Renal pelvis (tissue), 4 donors: Measurements from ENCODE around the gene NLRP13. TPM values are rescaled to one million over a fixed set of nuclear protein-coding genes. Genes with fewer than 3 reads are reported as not detected.

Source experiments
- DNase-seq: peaks from one replicate; pipeline ENCODE4 v3.0.0-alpha.2; 2013
- polyA plus RNA-seq, 3 donors: library from polyadenylated mRNA; unstranded; fragments of 120-200 nt; gene quantifications; one replicate each; pipeline ENCODE4 v1.2.1, GENCODE V29; 2013; ENCODE audit not compliant: insufficient read length in 3 of 3

The NLRP13 gene
- polyA plus RNA-seq, 3 donors = not detected

GRCh38 chr19:55901369-55902079 is 30.6 kb downstream of the NLRP13 start:
- DNase-seq = no peak

DNA sequence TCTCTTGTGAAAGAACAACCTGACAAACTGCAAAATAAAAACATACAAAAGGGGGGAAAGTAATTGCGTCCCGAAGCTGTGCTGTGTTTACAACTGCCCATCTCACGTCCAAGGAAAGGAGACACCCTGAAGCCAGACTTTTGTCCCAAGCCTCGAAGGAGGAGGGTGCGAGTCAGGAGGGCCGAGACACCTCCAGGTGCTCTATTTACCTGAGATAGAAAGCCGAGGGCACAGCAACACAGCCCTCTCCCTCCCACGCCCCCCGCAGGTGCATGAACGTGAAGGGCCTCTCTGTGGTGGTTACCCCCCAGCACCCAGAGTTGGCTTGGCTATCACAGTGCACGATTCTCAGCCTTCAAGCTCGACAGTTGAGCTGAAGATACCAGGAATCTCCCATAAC is 33.2 kb downstream of the NLRP13 start:
- no peak for DNase-seq

DNA sequence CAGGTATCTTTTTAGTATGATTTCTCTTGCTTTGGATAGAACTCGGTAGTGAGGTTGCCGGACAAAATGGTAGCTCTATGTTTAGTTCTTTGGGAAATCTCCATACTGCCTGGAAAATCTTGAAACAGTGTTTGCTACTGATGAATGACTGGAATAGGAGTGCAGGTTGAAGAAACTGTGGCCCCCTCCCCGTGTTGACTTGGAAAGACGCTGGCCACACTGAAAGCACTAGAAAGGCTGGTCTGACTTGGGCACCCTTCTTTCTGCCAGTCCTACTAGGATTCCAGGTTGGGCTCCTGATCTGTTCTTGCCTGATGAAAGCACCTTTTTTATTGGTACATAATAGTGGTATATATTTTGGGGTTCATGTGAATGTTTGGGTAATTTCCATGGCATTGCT is 49.5 kb downstream of the NLRP13 start:
- DNase-seq = no peak

DNA sequence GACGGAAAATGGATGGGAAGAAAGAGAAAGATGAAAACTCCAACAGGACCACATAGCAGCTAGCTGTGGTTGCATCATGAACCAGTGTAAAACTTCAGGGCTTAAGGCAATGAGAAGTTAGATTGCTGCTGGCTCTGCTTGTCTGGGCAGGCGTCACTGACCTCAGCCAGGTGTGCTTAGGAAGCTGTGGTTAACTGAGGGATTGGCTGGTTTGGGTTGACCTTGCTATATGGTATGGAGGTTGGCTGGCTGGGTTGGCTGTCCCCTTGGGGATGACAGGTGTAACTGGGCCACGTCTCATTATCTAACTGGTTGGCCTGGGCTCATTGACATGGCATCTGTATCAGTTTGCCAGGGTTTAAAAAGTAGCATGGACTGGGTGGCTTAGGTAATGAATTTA is 54.9 kb downstream of the NLRP13 start:
- no peak for DNase-seq

DNA sequence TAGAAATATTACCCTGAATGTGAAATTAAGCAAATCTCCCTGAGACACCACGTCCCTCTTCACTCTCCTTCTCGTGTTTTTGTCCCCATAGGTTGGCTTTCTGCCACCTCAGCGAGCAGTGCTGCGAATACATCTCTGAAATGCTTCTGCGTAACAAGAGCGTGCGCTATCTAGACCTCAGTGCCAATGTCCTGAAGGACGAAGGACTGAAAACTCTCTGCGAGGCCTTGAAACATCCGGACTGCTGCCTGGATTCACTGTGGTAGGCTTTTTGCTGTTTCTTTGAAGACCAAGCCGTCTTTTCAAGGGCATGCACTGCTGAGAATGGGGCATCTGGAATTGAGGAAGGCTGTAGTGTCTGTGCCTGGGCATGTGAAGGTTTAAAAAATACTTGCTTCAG is 61.4 kb downstream of the NLRP13 start:
- no peak for DNase-seq

DNA sequence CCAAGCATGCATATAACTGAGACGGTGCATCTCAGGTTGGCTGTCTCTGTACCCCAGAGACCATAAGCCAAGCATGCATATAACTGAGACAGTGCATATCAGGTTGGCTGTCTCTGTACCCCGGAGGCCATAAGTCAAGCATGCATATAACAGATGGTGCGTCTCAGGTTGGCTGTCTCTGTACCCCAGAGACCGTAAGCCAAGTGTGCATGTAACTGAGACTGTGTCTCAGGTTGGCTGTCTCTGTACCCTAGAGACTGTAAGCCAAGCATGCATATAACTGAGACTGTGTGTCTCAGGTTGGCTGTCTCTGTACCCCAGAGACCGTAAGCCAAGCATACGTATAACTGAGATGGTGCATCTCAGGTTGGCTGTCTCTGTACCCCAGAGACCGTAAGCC is 65.0 kb downstream of the NLRP13 start:
- no peak for DNase-seq

DNA sequence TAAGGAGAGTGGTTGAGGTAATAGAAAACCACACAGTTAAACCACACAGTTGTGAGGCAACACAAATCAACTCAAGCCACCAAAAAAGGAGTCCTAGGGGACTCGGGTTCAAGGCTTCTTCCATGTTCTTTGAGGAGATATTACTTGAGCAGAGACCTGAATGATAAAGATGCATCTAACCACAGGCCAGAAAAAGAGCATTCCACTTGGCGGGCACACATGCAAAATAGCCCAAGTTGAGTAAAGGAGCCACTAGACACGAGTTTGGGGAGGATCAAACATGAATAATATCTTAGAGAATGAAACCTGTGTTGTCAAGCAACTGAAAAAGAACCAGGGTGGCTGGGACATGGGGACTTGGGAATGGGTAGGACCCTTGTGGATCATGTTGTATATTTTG is 65.6 kb downstream of the NLRP13 start:
- no peak for DNase-seq

- DNase-seq = no peak
Measured at GRCh38 chr19:55858969-55859368, 73.2 kb downstream of the NLRP13 start.

DNA sequence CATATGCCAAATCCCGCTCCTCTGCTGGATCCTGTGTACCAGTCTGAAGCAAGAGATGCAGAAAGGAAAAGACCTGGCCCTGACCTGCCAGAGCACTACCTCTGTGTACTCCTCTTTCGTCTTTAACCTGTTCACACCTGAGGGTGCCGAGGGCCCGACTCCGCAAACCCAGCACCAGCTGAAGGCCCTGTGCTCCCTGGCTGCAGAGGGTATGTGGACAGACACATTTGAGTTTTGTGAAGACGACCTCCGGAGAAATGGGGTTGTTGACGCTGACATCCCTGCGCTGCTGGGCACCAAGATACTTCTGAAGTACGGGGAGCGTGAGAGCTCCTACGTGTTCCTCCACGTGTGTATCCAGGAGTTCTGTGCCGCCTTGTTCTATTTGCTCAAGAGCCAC is 73.7 kb downstream of the NLRP13 start:
- no peak for DNase-seq

- no peak for DNase-seq
Measured at GRCh38 chr19:55857974-55858373, 74.2 kb downstream of the NLRP13 start.

DNA sequence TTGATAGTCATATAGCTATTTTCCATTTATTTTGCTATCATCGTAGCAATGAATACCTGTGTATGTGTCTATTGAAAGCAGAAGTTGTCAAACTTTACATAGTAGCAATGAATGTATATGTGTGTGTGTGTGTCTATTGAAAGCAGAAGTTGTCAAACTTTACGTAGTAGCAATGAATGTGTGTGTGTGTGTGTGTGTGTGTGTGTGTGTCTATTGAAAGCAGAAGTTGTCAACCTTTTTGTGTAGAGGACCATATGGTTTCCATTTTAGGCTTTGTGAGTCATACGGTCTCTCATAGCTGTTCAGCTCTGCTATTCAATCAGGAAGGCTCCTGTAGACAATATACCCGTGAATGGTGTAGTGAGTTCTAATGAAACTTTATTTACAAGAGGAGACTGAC is 75.0 kb downstream of the NLRP13 start:
- DNase-seq = no peak

- no peak for DNase-seq
Measured at GRCh38 chr19:55855160-55855559, 77.0 kb downstream of the NLRP13 start.

Other genes with a start within 250 kb of the NLRP13 start
- under 1 TPM in 1 of 3 donors, not detected in 2; 0.05 TPM for gene NLRP9, start 193.9 kb downstream of the NLRP13 start, polyA plus RNA-seq
- under 1 TPM in 2 of 3 donors, not detected in 1; 0.09 to 0.22 TPM for gene RFPL4A, start 173.2 kb downstream of the NLRP13 start, polyA plus RNA-seq
- not detected for gene RFPL4AL1, start 163.2 kb downstream of the NLRP13 start, polyA plus RNA-seq
- gene NLRP11, start 100.3 kb downstream of the NLRP13 start, polyA plus RNA-seq = under 1 TPM; 0.06 to 0.27 (median 0.23) TPM
- gene NLRP4, start 95.8 kb downstream of the NLRP13 start, polyA plus RNA-seq = not detected
- not detected for gene NLRP8, start 15.5 kb upstream of the NLRP13 start, polyA plus RNA-seq
- not detected for gene NLRP5, start 54.4 kb upstream of the NLRP13 start, polyA plus RNA-seq
- 10 to 100 TPM; 18.1 to 26.2 (median 22.7) TPM for gene ZNF787, start 189.0 kb upstream of the NLRP13 start, polyA plus RNA-seq
- 10 to 100 TPM; 39.9 to 48.7 (median 41.2) TPM for gene ZNF444, start 209.0 kb upstream of the NLRP13 start, polyA plus RNA-seq
- under 1 TPM in 1 of 3 donors, not detected in 2; 0.47 TPM for gene GALP, start 243.7 kb upstream of the NLRP13 start, polyA plus RNA-seq